ENCODE results near the gene LSS. TPM values are rescaled to one million over a fixed set of nuclear protein-coding genes. Genes with fewer than 3 reads are reported as not detected.
"Not testable (repeated sequence)": the region's sequence is repeated elsewhere in the genome, so short reads cannot be mapped to it uniquely, and the experiment has no call there.

The LSS gene
- total RNA-seq, 4 donors from 2014 or later: 55.5 to 131 (median 115) TPM

DNA sequence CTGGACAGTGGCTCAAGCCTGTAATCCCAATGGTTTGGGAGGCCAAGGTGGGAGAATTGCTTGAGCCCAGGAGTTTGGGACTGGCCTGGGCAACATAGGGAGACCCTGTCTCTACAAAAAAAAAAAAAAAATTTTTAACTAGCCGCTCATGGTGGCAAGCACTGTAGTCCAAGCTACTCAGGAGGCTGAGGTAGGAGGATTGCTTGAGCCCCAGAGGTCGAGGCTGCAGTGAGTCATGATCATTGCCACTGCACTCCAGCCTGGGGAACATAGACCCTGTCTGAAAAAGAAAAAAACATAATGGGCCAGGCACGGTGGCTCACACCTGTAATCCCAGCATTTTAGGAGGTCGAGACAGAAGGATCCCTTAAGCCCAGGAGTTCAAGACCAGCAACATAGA lies 49.6 kb downstream of the LSS start:
- TF ChIP-seq, protein P1, sequence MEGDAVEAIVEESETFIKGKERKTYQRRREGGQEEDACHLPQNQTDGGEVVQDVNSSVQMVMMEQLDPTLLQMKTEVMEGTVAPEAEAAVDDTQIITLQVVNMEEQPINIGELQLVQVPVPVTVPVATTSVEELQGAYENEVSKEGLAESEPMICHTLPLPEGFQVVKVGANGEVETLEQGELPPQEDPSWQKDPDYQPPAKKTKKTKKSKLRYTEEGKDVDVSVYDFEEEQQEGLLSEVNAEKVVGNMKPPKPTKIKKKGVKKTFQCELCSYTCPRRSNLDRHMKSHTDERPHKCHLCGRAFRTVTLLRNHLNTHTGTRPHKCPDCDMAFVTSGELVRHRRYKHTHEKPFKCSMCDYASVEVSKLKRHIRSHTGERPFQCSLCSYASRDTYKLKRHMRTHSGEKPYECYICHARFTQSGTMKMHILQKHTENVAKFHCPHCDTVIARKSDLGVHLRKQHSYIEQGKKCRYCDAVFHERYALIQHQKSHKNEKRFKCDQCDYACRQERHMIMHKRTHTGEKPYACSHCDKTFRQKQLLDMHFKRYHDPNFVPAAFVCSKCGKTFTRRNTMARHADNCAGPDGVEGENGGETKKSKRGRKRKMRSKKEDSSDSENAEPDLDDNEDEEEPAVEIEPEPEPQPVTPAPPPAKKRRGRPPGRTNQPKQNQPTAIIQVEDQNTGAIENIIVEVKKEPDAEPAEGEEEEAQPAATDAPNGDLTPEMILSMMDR (IDR thresholded peaks at IDR 0.05): no peak
- no peak for TF ChIP-seq POLR2A (IDR thresholded peaks at IDR 0.05)
- intact Hi-C loops (cut with DNase I): no loop called here
- peaks cover 0 to 4% (median 3%) of the 10 kb centered on the region in 3 donors for H3K9me3 ChIP-seq
- H3K27me3 ChIP-seq: no peaks in the 10 kb centered on the region
- no peak overlapping the region for H3K4me3 ChIP-seq
- no peak for DNase-seq
- H3K4me1 ChIP-seq: peaks cover 0 to 5% (median 0%) of the 10 kb centered on the region in 3 donors
- 83 to 88% methylated on average over 4 of the region's 4 CpGs for WGBS, 2 donors
- H3K36me3 ChIP-seq: no peaks in the 10 kb centered on the region
- no peak overlapping the region for H3K27ac ChIP-seq

DNA sequence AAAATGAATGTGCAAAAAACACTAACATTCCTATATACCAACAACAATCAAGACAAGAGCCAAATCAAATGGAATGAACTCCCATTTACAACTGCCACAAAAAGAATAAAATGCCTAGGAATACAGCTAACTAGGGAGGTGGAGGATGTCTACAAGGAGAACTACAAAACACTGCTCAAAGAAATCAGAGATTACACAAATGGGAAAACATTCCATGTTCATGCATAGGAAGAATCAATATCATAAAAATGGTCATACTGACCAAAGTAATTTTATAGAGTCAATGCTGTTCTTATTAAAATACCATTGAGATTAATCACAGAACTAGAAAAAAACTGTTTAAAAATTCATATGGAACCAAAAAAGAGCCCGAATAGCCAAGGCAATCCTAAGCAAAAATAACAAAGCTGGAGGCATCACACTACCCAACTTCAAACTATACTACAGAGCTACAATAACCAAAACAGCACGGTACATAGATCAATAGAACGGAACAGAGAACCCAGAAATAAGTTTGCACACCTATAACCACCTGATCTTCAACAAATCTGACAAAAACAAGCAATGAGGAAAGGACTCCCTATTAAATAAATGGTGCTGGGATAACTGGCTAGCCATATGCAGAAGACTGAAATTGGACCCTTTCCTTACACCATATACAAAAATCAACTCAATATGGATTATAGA lies 52.0 kb downstream of the LSS start:
- 87% methylated on average over 3 of the region's 3 CpGs for WGBS, 2 donors
- peaks cover 0 to 12% (median 0%) of the 10 kb centered on the region in 4 donors for H3K27me3 ChIP-seq
- H3K27ac ChIP-seq; H3K9me3 ChIP-seq; H3K4me1 ChIP-seq; H3K4me3 ChIP-seq; H3K36me3 ChIP-seq; DNase-seq; intact Hi-C loops (cut with DNase I): not testable (repeated sequence)

DNA sequence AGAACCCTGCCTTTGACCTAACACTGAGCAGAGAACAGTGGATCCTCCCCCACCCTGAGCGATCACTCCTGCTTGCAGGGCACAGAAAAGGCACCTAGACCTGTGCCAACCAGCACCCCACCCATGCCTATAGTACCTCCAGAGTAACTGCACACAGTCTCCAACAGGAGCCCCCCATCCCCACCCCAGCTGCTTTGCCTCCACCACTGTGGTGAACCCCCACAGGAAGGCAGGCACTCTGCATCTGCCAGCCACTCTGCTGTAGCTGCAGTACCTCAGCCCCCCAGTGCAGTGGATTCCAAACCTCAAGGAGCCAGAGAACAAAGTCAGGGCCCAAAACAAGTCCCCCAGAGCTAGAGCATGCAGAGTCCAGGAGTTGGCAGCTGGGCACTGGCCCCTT lies 55.0 kb downstream of the LSS start:
- H3K36me3 ChIP-seq: no peaks in the 10 kb centered on the region
- no peak overlapping the region for H3K27ac ChIP-seq
- no peak overlapping the region for H3K4me3 ChIP-seq
- DNase-seq: no peak
- H3K9me3 ChIP-seq: peaks cover 0 to 4% (median 3%) of the 10 kb centered on the region in 3 donors
- no peak for TF ChIP-seq POLR2A (IDR thresholded peaks at IDR 0.05)
- TF ChIP-seq, protein P1 (IDR thresholded peaks at IDR 0.05): no peak
- H3K4me1 ChIP-seq: no peaks in the 10 kb centered on the region
- intact Hi-C loops (cut with DNase I): no loop called here
- WGBS, 2 donors: 100% methylated on average over 1 of the region's 1 CpG
- H3K27me3 ChIP-seq: peaks cover 0 to 12% (median 0%) of the 10 kb centered on the region in 4 donors

DNA sequence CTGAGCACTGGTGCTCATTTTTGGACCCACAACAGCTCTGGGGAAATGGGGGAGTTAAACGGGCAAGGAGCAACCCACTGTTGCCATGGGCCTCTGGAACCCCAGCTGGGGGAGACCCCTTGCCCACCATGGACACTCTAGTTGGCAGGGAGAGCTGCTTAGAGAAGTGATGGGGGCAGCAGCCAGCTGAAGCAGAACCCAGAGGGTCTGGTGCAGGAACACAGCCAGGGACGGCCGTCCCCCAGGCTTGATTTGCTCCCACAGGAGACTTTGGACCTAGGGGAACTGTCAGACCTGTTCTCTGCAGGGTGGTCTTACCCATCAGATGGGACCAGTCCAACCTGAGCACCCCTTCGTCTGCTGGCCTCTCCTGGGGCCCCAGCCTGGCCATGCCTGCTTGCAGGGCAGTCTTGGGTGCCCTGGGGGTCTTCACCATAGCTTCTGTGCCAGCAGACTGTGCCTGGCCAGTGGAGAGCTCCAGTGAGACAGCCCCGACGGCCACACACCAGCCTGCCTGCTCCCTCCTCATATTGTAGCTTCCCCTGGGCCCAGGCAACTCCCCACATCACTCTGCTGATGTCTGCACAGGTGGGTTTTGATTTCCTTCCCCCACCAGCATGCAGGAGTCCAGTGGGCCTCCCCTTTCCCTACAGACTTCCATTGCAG lies 55.6 kb downstream of the LSS start:
- no peak for DNase-seq
- no peaks in the 10 kb centered on the region for H3K36me3 ChIP-seq
- no peaks in the 10 kb centered on the region for H3K4me1 ChIP-seq
- TF ChIP-seq, protein P1 (IDR thresholded peaks at IDR 0.05): no peak
- no peak for TF ChIP-seq POLR2A (IDR thresholded peaks at IDR 0.05)
- peaks cover 0 to 4% (median 3%) of the 10 kb centered on the region in 3 donors for H3K9me3 ChIP-seq
- intact Hi-C loops (cut with DNase I): no loop called here
- 70 to 82% methylated on average over 2 to 4 of the region's 6 CpGs for WGBS, 2 donors
- no peak overlapping the region for H3K27ac ChIP-seq
- H3K27me3 ChIP-seq: peaks cover 0 to 12% (median 0%) of the 10 kb centered on the region in 4 donors
- no peak overlapping the region for H3K4me3 ChIP-seq

DNA sequence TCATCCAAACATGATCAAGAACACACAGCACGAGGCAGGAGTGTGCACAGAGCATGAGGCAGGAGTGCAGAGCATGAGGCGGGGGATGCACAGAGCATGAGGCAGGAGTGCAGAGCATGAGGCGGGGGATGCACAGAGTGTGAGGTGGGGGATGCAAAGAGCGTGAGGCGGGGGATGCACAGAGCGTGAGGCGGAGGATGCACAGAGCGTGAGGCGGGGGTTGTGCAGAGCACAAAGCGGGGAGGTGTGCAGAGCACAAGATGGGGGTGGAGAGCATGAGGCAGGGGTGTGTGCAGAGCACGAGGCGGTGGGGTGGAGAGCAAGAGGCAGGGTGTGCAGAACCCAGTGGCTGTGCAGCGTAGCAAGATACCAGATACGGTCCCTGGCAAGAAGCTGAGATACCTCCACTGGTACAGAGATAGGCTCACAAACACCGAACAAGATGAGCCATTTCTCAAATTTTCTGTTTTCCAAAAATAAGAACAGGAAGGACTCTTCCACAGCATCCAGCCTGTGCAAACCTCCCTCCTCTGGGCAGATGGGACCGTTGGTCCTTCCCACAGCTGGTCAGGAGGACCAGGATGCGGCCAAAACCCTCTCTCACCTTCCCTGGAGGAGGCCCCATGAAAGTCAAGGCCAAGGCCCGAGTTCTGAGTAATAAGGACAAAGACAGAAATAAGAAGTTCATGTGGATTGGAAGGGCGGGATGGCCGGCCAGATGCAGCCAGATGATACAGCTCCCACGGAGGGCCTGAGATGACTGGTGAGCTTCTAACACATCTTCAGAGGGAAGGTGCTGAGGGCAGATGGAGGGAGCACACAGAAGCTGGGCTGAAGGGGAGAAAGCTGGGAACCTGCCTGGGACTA lies 56.3 kb downstream of the LSS start:
- no peak overlapping the region for H3K27ac ChIP-seq
- H3K4me3 ChIP-seq: no peak overlapping the region
- DNase-seq: no peak
- TF ChIP-seq POLR2A (IDR thresholded peaks at IDR 0.05): no peak
- TF ChIP-seq, protein P1 (IDR thresholded peaks at IDR 0.05): no peak
- peaks cover 0 to 4% (median 3%) of the 10 kb centered on the region in 3 donors for H3K9me3 ChIP-seq
- peaks cover 0 to 12% (median 0%) of the 10 kb centered on the region in 4 donors for H3K27me3 ChIP-seq
- intact Hi-C loops (cut with DNase I): no loop called here
- WGBS, 2 donors: 82 to 86% methylated on average over 20 of the region's 21 CpGs
- H3K36me3 ChIP-seq: no peaks in the 10 kb centered on the region
- H3K4me1 ChIP-seq: no peaks in the 10 kb centered on the region
